K562 (cell line): ENCODE measurements around the gene CFAP221. TPM values are rescaled to one million over a fixed set of nuclear protein-coding genes. Genes with fewer than 3 reads are reported as not detected.

ENCODE experiments used
- ATAC-seq: fragments of 200-7000 bp; cut with Tn5 transposase; 3 replicates; pipeline ENCODE4 v1.9.1; 2020; ENCODE audit warnings: moderate library complexity
- BruUV-seq: library from RNA; stranded (reverse); fragments of 400-500 nt; replicated peaks from 2 replicates; lab custom pipeline; 2021; lab: Mats Ljungman, UMichigan
- CTCF ChIA-PET: fragments of 300-600 bp; formaldehyde crosslinking; extraction: SDS; loops from one replicate; lab custom pipeline; 2021; ENCODE audit warnings: low intra/inter-chr PET ratio; lab: Yijun Ruan, JAX
- POLR2A ChIA-PET: fragments of 300-600, 350-650 bp; sonication (Branson Sonifier 250); formaldehyde crosslinking; extraction: SDS; loops from one replicate; lab custom pipeline; 2021; ENCODE audit warnings: antibody characterized with exemption, inconsistent platforms; lab: Yijun Ruan, JAX
- DNase-seq, 4 experiments: peaks; one replicate each; pipeline versions ENCODE4 v3.0.0 to v3.0.0-alpha.2; 2011 to 2018; ENCODE audit warnings: low spot score in 3 of 4, mixed read lengths in 3 of 4; ENCODE audit errors: extremely low read depth in 1 of 4
- FAIRE-seq: peaks from 2 replicates; lab custom pipeline; 2011; peaks lifted over from hg19 to GRCh38; lab: Jason Lieb, UNC
- H2AFZ ChIP-seq: 2 replicates; pipeline ENCODE4 v1.6.0; 2011; ENCODE audit warnings: low read depth, low read length, control low read depth, inconsistent platforms
- H3K27ac ChIP-seq: fragments of 200-600 bp; 3 replicates; pipeline ENCODE4 v1.8.0; 2011; ENCODE audit warnings: low read depth, mild to moderate bottlenecking, control low read depth, inconsistent platforms, low read length, moderate library complexity, mixed read lengths; ENCODE audit errors: extremely low read depth
- H3K27me3 ChIP-seq, 2 experiments: fragments of 300-600 bp in 1 of 2; 2 replicates in 1 of 2; 3 replicates in 1 of 2; pipeline versions ENCODE4 v1.6.0 to v1.8.0; 2011; ENCODE audit warnings: inconsistent platforms in 2 of 2, low read length in 2 of 2, mild to moderate bottlenecking in 1 of 2, mixed read lengths in 1 of 2, moderate library complexity in 1 of 2; ENCODE audit not compliant: control insufficient read depth in 2 of 2, insufficient read depth in 2 of 2
- H3K36me3 ChIP-seq: fragments of 300-600 bp; 3 replicates; pipeline ENCODE4 v1.8.0; 2011; ENCODE audit warnings: mild to moderate bottlenecking, low read length, inconsistent platforms; ENCODE audit not compliant: control insufficient read depth, insufficient read depth
- H3K4me1 ChIP-seq, 2 experiments: fragments of 200-600 bp in 1 of 2; replicated peaks in 1 of 2; 2 replicates in 1 of 2; 3 replicates in 1 of 2; pipeline versions ENCODE4 v1.5.1 to v1.8.0; 2011; ENCODE audit warnings: inconsistent platforms in 2 of 2, low read length in 2 of 2, mild to moderate bottlenecking in 1 of 2, mixed read lengths in 1 of 2, moderate library complexity in 1 of 2; ENCODE audit not compliant: control insufficient read depth in 2 of 2, insufficient read depth in 2 of 2
- H3K4me2 ChIP-seq: 2 replicates; pipeline ENCODE4 v1.6.1; 2011; ENCODE audit warnings: low read length, control low read depth, inconsistent platforms, mixed read lengths; ENCODE audit not compliant: insufficient read depth
- H3K4me3 ChIP-seq: fragments of 200-600 bp; sonication (generic), shearing (Covaris generic); 2 replicates; pipeline ENCODE4 v1.5.1; 2016; ENCODE audit warnings: control low read depth, inconsistent platforms
- H3K79me2 ChIP-seq: fragments of 200-600 bp; 3 replicates; pipeline ENCODE4 v1.8.0; 2011; ENCODE audit warnings: low read length, inconsistent platforms; ENCODE audit not compliant: control insufficient read depth, insufficient read depth
- H3K9ac ChIP-seq, 2 experiments: 2 replicates each; pipeline versions ENCODE4 v1.6.0 to v1.6.1; 2011; ENCODE audit warnings: low read depth in 2 of 2, low read length in 2 of 2, control low read depth in 1 of 2, inconsistent platforms in 1 of 2, mild to moderate bottlenecking in 1 of 2, mixed read lengths in 1 of 2; ENCODE audit not compliant: insufficient read depth in 1 of 2
- H3K9me1 ChIP-seq: one replicate; pipeline ENCODE4 v1.6.0; 2011; ENCODE audit warnings: inconsistent platforms, mild to moderate bottlenecking, low read length, moderate library complexity; ENCODE audit not compliant: control insufficient read depth, insufficient read depth
- H3K9me3 ChIP-seq: replicated peaks from 2 replicates; pipeline ENCODE4 v1.5.1; 2011; ENCODE audit warnings: low read depth, low read length, inconsistent platforms; ENCODE audit not compliant: control insufficient read depth, insufficient read depth
- H4K20me1 ChIP-seq: replicated peaks from 2 replicates; pipeline ENCODE4 v1.6.1; 2011; ENCODE audit warnings: low read length, inconsistent platforms, mixed read lengths; ENCODE audit not compliant: control insufficient read depth, insufficient read depth
- BRD4 ChIP-seq: fragments of 200-600 bp; sonication (generic); IDR thresholded peaks from 2 replicates; pipeline ENCODE4 v1.6.1; 2017; ENCODE audit warnings: inconsistent platforms
- CLOCK ChIP-seq: fragments of 250-450 bp; sonication (Bioruptor Pico); IDR thresholded peaks from 2 replicates; pipeline ENCODE4 v1.4.0; 2020; ENCODE audit warnings: mild to moderate bottlenecking, moderate library complexity, borderline replicate concordance
- CTBP1 ChIP-seq: fragments of 450-650 bp; IDR thresholded peaks from 2 replicates; pipeline ENCODE4 v1.6.1; 2016; ENCODE audit warnings: borderline replicate concordance
- DPF2 ChIP-seq: fragments of 450-650 bp; IDR thresholded peaks from 2 replicates; pipeline ENCODE4 v1.6.1; 2016
- ELF2 ChIP-seq: fragments of 250-450 bp; sonication (Bioruptor Pico); IDR thresholded peaks from 2 replicates; pipeline ENCODE4 v1.5.0; 2021; ENCODE audit warnings: mild to moderate bottlenecking
- ID3 ChIP-seq, 2 experiments: fragments of 250-450 bp in 1 of 2; fragments of 450-650 bp in 1 of 2; sonication (Bioruptor Pico) in 1 of 2; IDR thresholded peaks; 2 replicates each; pipeline versions ENCODE4 v1.6.1 to v1.8.0; 2016 to 2021; ENCODE audit warnings: mild to moderate bottlenecking in 2 of 2, moderate library complexity in 2 of 2, missing compliant biosample characterization in 1 of 2, missing genetic modification characterization in 1 of 2
- KAT7 ChIP-seq: sonication (generic); formaldehyde crosslinking; IDR thresholded peaks from 2 replicates; pipeline ENCODE4 v1.8.0; 2022; ENCODE audit warnings: missing genetic modification reagents, mild to moderate bottlenecking, borderline replicate concordance
- KDM4B ChIP-seq, 2 experiments: fragments of 450-650 bp in 1 of 2; sonication (generic) in 1 of 2; IDR thresholded peaks; 2 replicates each; pipeline ENCODE4 v1.6.1; 2016 to 2017; ENCODE audit warnings: borderline replicate concordance in 2 of 2, antibody characterized with exemption in 1 of 2, low read depth in 1 of 2, mild to moderate bottlenecking in 1 of 2
- MAX ChIP-seq: sonication (generic); formaldehyde crosslinking; IDR thresholded peaks from 2 replicates; pipeline ENCODE4 v1.9.0; 2022; ENCODE audit warnings: mild to moderate bottlenecking, missing genetic modification reagents
- NFE2L1 ChIP-seq: fragments of 450-650 bp; IDR thresholded peaks from 2 replicates; pipeline ENCODE4 v1.6.1; 2016; ENCODE audit warnings: missing genetic modification characterization, low read depth, mild to moderate bottlenecking, missing compliant biosample characterization, moderate library complexity, borderline replicate concordance
- PML ChIP-seq: IDR thresholded peaks from 2 replicates; pipeline ENCODE4 v1.6.1; 2012; ENCODE audit warnings: low read length, inconsistent platforms
- SMAD1 ChIP-seq: fragments of 150-350 bp; IDR thresholded peaks from 2 replicates; pipeline ENCODE4 v1.6.1; 2014; ENCODE audit warnings: low read length, low read depth; ENCODE audit not compliant: partially characterized antibody
- SMAD2 ChIP-seq: fragments of 150-350 bp; IDR thresholded peaks from 2 replicates; pipeline ENCODE4 v1.6.1; 2014; ENCODE audit warnings: low read depth, mild to moderate bottlenecking, low read length
- SMARCE1 ChIP-seq: fragments of 450-650 bp; IDR thresholded peaks from 2 replicates; pipeline ENCODE4 v1.7.1; 2016; ENCODE audit warnings: mild to moderate bottlenecking
- THRAP3 ChIP-seq: fragments of 450-650 bp; IDR thresholded peaks from 2 replicates; pipeline ENCODE4 v1.6.1; 2016; ENCODE audit warnings: mild to moderate bottlenecking, inconsistent platforms, borderline replicate concordance
- YY1 ChIP-seq, 3 experiments: IDR thresholded peaks; 2 replicates each; pipeline ENCODE4 v1.6.1; 2011; ENCODE audit warnings: low read length in 2 of 3, mild to moderate bottlenecking in 2 of 3, moderate library complexity in 2 of 3, borderline replicate concordance in 1 of 3, control low read depth in 1 of 3, low read depth in 1 of 3; ENCODE audit not compliant: insufficient read depth in 3 of 3, insufficient replicate concordance in 2 of 3, control insufficient read depth in 1 of 3, insufficient read length in 1 of 3; ENCODE audit errors: extremely low read depth in 1 of 3
- ZC3H8 ChIP-seq: fragments of 450-650 bp; IDR thresholded peaks from 2 replicates; pipeline ENCODE4 v1.6.1; 2017
- ZNF23 ChIP-seq: fragments of 250-450 bp; sonication (Bioruptor Pico); IDR thresholded peaks from 2 replicates; pipeline ENCODE4 v1.4.0; 2020; ENCODE audit warnings: mild to moderate bottlenecking
- whole genome bisulfite sequencing: fragments of 100-300 bp; shearing (Covaris generic); methylation state at CpG from one replicate; pipeline ENCODE4 v1.1.6; 2016; ENCODE audit warnings: low coverage, mixed read lengths; ENCODE audit not compliant: insufficient coverage; ENCODE audit errors: missing lambda C conversion rate; 5-methylcytosine and 5-hydroxymethylcytosine counted together
- in situ Hi-C: fragments of 300-500 bp; cut with MboI; formaldehyde crosslinking; loops from 4 replicates; pipeline ENCODE4 v1.15.0; 2018; ENCODE audit warnings: inconsistent platforms, mixed read lengths
- intact Hi-C: fragments of 100-400 bp; cut with micrococcal nuclease; formaldehyde crosslinking; loops from 2 replicates; pipeline ENCODE4 v1.14.2; 2022
- polyA plus RNA-seq, 8 experiments: library from polyadenylated mRNA; depleted of rRNA in 4 of 8; stranded (reverse) in 5 of 8; unstranded in 3 of 8; fragments of >200 nt; fragmentation: Nextera tagmentation in 2 of 8; fragmentation: Illumina TruSeq in 1 of 8; extraction: Ambion mirVana in 2 of 8; extraction: Trizol in 1 of 8; gene quantifications; 2 replicates each; pipeline versions ENCODE4 v1.2.1 to v1.2.3, GENCODE V29; 2011 to 2014; ENCODE audit warnings: inconsistent platforms in 1 of 8, missing spikeins in 1 of 8
- total RNA-seq, 7 experiments: library from RNA; depleted of rRNA in 6 of 7; stranded (reverse); fragments of >200 nt in 6 of 7; fragmentation: Illumina TruSeq in 2 of 7; extraction: Trizol in 2 of 7; gene quantifications; 2 replicates each; pipeline versions ENCODE4 v1.2.1 to v1.2.3, GENCODE V29; 2011 to 2021; ENCODE audit warnings: low replicate concordance in 1 of 7
- TF ChIP-seq, protein P1 (sequence below): fragments of 250-450 bp; sonication (Bioruptor Pico); IDR thresholded peaks from 2 replicates; pipeline ENCODE4 v1.5.0; 2020; ENCODE audit warnings: mild to moderate bottlenecking

Gene CFAP221
- total and polyA plus RNA-seq, 9 of the 15 experiments (the other 6 are each of a cell fraction or from before 2014, with no cell fraction given) = 0.09 to 1.4 (median 0.65) TPM

DNA sequence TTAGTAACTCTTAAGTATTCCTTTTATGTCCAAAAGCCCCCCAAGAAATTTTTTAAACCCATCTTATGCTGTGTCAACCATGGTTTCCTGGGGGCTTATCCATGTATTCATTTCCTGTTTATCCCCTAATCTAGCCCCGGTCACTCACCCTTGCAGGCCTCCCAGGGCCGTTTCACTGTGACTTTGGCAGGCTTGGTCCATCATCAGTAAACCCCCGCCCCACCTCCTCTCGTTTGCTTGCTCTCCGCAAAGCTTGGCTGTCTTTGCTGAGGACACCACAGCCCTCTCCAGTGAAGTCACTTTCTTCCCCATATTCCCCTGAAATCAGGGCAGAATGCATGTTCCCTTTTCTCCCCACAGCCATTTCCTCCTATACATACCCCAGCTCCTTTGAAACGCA is 127.5 kb downstream of the CFAP221 start:
- Histone ChIP-seq H2AFZ (no peak overlapping the region), H3K4me2 (no peak overlapping the region), H3K9me1 (no peaks in the 10 kb centered on the region), H3K9ac (no peak overlapping the region), H3K27ac (no peak overlapping the region), H3K9me3 (no peaks in the 10 kb centered on the region), H3K27me3 (peaks cover 18 to 24% of the 10 kb centered on the region in 2 experiments; a peak in 4 of 5 replicates), H3K4me1 (no peaks in the 10 kb centered on the region), H3K4me3 (no peak overlapping the region), H3K36me3 (no peaks in the 10 kb centered on the region), H3K79me2 (no peaks in the 10 kb centered on the region), H4K20me1 (no peaks in the 10 kb centered on the region)
- intact Hi-C loops = no loop called here
- BruUV-seq = no TSS peak
- ATAC-seq = no peak
- TF ChIP-seq YY1 (IDR thresholded peaks at IDR 0.05; ENCODE audit: borderline replicate concordance in 1 of 3, control insufficient read depth in 1 of 3, extremely low read depth in 1 of 3, insufficient read depth in 3 of 3, insufficient read length in 1 of 3, insufficient replicate concordance in 2 of 3, low read depth in 1 of 3, low read length in 2 of 3) = no peak
- TF ChIP-seq BRD4 = no peak
- no peak for TF ChIP-seq KAT7
- no peak for TF ChIP-seq SMAD2
- TF ChIP-seq ZNF23 (CRISPR knock-in tag) = no peak
- no peak for TF ChIP-seq SMAD1
- no peak for TF ChIP-seq THRAP3
- TF ChIP-seq DPF2 = no peak
- TF ChIP-seq PML = no peak
- TF ChIP-seq ZC3H8 = no peak
- TF ChIP-seq ELF2 (CRISPR knock-in tag) = no peak
- TF ChIP-seq NFE2L1 (tag) = no peak
- TF ChIP-seq CLOCK = no peak
- TF ChIP-seq KDM4B (IDR thresholded peaks at IDR 0.05; ENCODE audit: borderline replicate concordance in 2 of 2, low read depth in 1 of 2) = no peak
- no peak for TF ChIP-seq CTBP1
- TF ChIP-seq ID3 (CRISPR knock-in tag; IDR thresholded peaks at IDR 0.05) = no peak
- no peak for TF ChIP-seq ID3 (tag; IDR thresholded peaks at IDR 0.05)
- no peak for TF ChIP-seq MAX (CRISPR knock-in tag)
- TF ChIP-seq, protein P1, sequence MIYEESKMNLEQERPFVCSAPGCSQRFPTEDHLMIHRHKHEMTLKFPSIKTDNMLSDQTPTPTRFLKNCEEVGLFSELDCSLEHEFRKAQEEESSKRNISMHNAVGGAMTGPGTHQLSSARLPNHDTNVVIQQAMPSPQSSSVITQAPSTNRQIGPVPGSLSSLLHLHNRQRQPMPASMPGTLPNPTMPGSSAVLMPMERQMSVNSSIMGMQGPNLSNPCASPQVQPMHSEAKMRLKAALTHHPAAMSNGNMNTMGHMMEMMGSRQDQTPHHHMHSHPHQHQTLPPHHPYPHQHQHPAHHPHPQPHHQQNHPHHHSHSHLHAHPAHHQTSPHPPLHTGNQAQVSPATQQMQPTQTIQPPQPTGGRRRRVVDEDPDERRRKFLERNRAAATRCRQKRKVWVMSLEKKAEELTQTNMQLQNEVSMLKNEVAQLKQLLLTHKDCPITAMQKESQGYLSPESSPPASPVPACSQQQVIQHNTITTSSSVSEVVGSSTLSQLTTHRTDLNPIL = no peak
- TF ChIP-seq SMARCE1 = no peak
- FAIRE-seq = no peak
- DNase-seq = no peak
- ChIA-PET CTCF (no interaction called here), POLR2A (interaction anchor here (1.0 kb wide), 1 partner anchor 12 kb away, joined by 4 read pairs; no protein-coding TSS in a partner anchor)
- in situ Hi-C loops = no loop called here
- WGBS = 2% methylated on average over 6 of the region's 6 CpGs
